ENCODE measurements around the gene SMYD3. TPM values are rescaled to one million over a fixed set of nuclear protein-coding genes. Genes with fewer than 3 reads are reported as not detected.

SMYD3 gene
- polyA plus RNA-seq, 1 donor from 2014 or later = 48.6 TPM

GRCh38 chr1:246350745-246351144 is 156.3 kb downstream of the SMYD3 start:
- no peak overlapping the region for H3K9ac ChIP-seq (ENCODE audit: low read length)
- H3F3A ChIP-seq (ENCODE audit: insufficient read depth, low read length, poor library complexity, severe bottlenecking) = no peaks in the 10 kb centered on the region
- H4K20me1 ChIP-seq (ENCODE audit: insufficient read depth) = no peaks in the 10 kb centered on the region
- no peaks in the 10 kb centered on the region for H3K27me3 ChIP-seq (ENCODE audit: insufficient read depth, low read depth, low read length)
- no peaks in the 10 kb centered on the region for H3K36me3 ChIP-seq (ENCODE audit: insufficient read depth, low read length)
- TF ChIP-seq RAD21 (conservative IDR thresholded peaks at IDR 0.05) = no peak
- no peak for TF ChIP-seq MXI1 (conservative IDR thresholded peaks at IDR 0.05; ENCODE audit: poor library complexity, severe bottlenecking)
- TF ChIP-seq CTCF (IDR thresholded peaks at IDR 0.05; ENCODE audit: poor library complexity, severe bottlenecking) = no peak
- no peak for TF ChIP-seq POLR2AphosphoS5 (IDR thresholded peaks at IDR 0.05)
- TF ChIP-seq, protein P1, sequence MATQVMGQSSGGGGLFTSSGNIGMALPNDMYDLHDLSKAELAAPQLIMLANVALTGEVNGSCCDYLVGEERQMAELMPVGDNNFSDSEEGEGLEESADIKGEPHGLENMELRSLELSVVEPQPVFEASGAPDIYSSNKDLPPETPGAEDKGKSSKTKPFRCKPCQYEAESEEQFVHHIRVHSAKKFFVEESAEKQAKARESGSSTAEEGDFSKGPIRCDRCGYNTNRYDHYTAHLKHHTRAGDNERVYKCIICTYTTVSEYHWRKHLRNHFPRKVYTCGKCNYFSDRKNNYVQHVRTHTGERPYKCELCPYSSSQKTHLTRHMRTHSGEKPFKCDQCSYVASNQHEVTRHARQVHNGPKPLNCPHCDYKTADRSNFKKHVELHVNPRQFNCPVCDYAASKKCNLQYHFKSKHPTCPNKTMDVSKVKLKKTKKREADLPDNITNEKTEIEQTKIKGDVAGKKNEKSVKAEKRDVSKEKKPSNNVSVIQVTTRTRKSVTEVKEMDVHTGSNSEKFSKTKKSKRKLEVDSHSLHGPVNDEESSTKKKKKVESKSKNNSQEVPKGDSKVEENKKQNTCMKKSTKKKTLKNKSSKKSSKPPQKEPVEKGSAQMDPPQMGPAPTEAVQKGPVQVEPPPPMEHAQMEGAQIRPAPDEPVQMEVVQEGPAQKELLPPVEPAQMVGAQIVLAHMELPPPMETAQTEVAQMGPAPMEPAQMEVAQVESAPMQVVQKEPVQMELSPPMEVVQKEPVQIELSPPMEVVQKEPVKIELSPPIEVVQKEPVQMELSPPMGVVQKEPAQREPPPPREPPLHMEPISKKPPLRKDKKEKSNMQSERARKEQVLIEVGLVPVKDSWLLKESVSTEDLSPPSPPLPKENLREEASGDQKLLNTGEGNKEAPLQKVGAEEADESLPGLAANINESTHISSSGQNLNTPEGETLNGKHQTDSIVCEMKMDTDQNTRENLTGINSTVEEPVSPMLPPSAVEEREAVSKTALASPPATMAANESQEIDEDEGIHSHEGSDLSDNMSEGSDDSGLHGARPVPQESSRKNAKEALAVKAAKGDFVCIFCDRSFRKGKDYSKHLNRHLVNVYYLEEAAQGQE (IDR thresholded peaks at IDR 0.05; ENCODE audit: borderline replicate concordance) = no peak
- H2AFZ ChIP-seq (ENCODE audit: low read depth, low read length) = no peak overlapping the region
- no peaks in the 10 kb centered on the region for H3K9me2 ChIP-seq (ENCODE audit: insufficient read depth, low read length)
- H3K4me3 ChIP-seq (ENCODE audit: low read length) = no peak overlapping the region
- no peak overlapping the region for H3K27ac ChIP-seq (ENCODE audit: low read length)
- no peaks in the 10 kb centered on the region for H3K79me2 ChIP-seq (replicated peaks; ENCODE audit: insufficient read depth, low read length)
- H3K9me3 ChIP-seq (ENCODE audit: low read length) = no peaks in the 10 kb centered on the region
- no peak overlapping the region for H3K4me2 ChIP-seq (ENCODE audit: low read length)

- Histone ChIP-seq H3K36me3 (ENCODE audit: insufficient read depth, low read length) (no peaks in the 10 kb centered on the region), H3K9me3 (ENCODE audit: low read length) (no peaks in the 10 kb centered on the region), H3K9me2 (ENCODE audit: insufficient read depth, low read length) (no peaks in the 10 kb centered on the region), H3K27me3 (ENCODE audit: insufficient read depth, low read depth, low read length) (no peaks in the 10 kb centered on the region), H3F3A (ENCODE audit: insufficient read depth, low read length, poor library complexity, severe bottlenecking) (no peaks in the 10 kb centered on the region), H4K20me1 (ENCODE audit: insufficient read depth) (no peaks in the 10 kb centered on the region), H3K4me3 (ENCODE audit: low read length) (no peak overlapping the region), H3K79me2 (replicated peaks; ENCODE audit: insufficient read depth, low read length) (no peaks in the 10 kb centered on the region), H3K4me2 (ENCODE audit: low read length) (no peak overlapping the region), H2AFZ (ENCODE audit: low read depth, low read length) (no peak overlapping the region), H3K9ac (ENCODE audit: low read length) (no peak overlapping the region), H3K27ac (ENCODE audit: low read length) (no peak overlapping the region)
- no peak for TF ChIP-seq TAF1 (IDR thresholded peaks at IDR 0.05; ENCODE audit: low read depth)
- TF ChIP-seq POLR2AphosphoS5 (IDR thresholded peaks at IDR 0.05) = no peak
- TF ChIP-seq MXI1 (conservative IDR thresholded peaks at IDR 0.05; ENCODE audit: poor library complexity, severe bottlenecking) = no peak
- no peak for TF ChIP-seq EZH2 (IDR thresholded peaks at IDR 0.05; ENCODE audit: borderline replicate concordance, insufficient read depth, low read length, poor library complexity, severe bottlenecking)
- TF ChIP-seq CTCF (IDR thresholded peaks at IDR 0.05; ENCODE audit: poor library complexity, severe bottlenecking) = no peak
- no peak for TF ChIP-seq EP300 (conservative IDR thresholded peaks at IDR 0.05; ENCODE audit: poor library complexity, severe bottlenecking)
- TF ChIP-seq, protein P1 (IDR thresholded peaks at IDR 0.05; ENCODE audit: borderline replicate concordance) = no peak
- no peak for TF ChIP-seq SMC3 (conservative IDR thresholded peaks at IDR 0.05; ENCODE audit: poor library complexity)
- TF ChIP-seq RAD21 (conservative IDR thresholded peaks at IDR 0.05) = no peak
Observed at GRCh38 chr1:246343937-246344336, 163.1 kb downstream of the SMYD3 start.

Data from neural cell (in vitro differentiated cells).